ENCODE measurements around the gene PDIA5.

Gene PDIA5

GRCh38 chr3:123072564-123072963, 5.7 kb downstream of the PDIA5 start:
- no peaks in the 10 kb centered on the region for H3K9me3 Mint-ChIP-seq
- H3K4me1 Mint-ChIP-seq: peaks cover 64% of the 10 kb centered on the region
- TF ChIP-seq CTCF (IDR thresholded peaks at IDR 0.05; ENCODE audit: unreplicated experiment in 3 of 3): no peak
- peak overlapping the region in 1 of 3 experiments; percentile 86 for H3K27ac Mint-ChIP-seq
- no peaks in the 10 kb centered on the region for H3K36me3 Mint-ChIP-seq (ENCODE audit: low read depth)
- no peak overlapping the region for H3K4me3 Mint-ChIP-seq
- peaks cover 11% of the 10 kb centered on the region for H3K27me3 Mint-ChIP-seq (ENCODE audit: low read depth)

- Mint-ChIP-seq H3K27ac (peak overlapping the region in 2 of 3 experiments; percentile 7 to 20), H3K4me3 (no peak overlapping the region), H3K4me1 (peaks cover 60% of the 10 kb centered on the region), H3K27me3 (ENCODE audit: low read depth) (no peaks in the 10 kb centered on the region), H3K9me3 (no peaks in the 10 kb centered on the region), H3K36me3 (ENCODE audit: low read depth) (no peaks in the 10 kb centered on the region)
- no peak for TF ChIP-seq CTCF (IDR thresholded peaks at IDR 0.05; ENCODE audit: unreplicated experiment in 3 of 3)
Observed at GRCh38 chr3:123075359-123075758, 8.5 kb downstream of the PDIA5 start.

GRCh38 chr3:123076112-123076495, 9.3 kb downstream of the PDIA5 start:
- Mint-ChIP-seq H3K27me3 (ENCODE audit: low read depth) (no peaks in the 10 kb centered on the region), H3K4me3 (no peak overlapping the region), H3K36me3 (ENCODE audit: low read depth) (no peaks in the 10 kb centered on the region), H3K4me1 (peaks cover 54% of the 10 kb centered on the region), H3K9me3 (no peaks in the 10 kb centered on the region), H3K27ac (no peak overlapping the region)
- TF ChIP-seq CTCF (IDR thresholded peaks at IDR 0.05; ENCODE audit: unreplicated experiment in 3 of 3): no peak

- no peak overlapping the region for H3K27ac Mint-ChIP-seq
- H3K4me3 Mint-ChIP-seq: no peak overlapping the region
- H3K36me3 Mint-ChIP-seq (ENCODE audit: low read depth): no peaks in the 10 kb centered on the region
- H3K27me3 Mint-ChIP-seq (ENCODE audit: low read depth): no peaks in the 10 kb centered on the region
- H3K9me3 Mint-ChIP-seq: no peaks in the 10 kb centered on the region
- no peak for TF ChIP-seq CTCF (IDR thresholded peaks at IDR 0.05; ENCODE audit: unreplicated experiment in 3 of 3)
- H3K4me1 Mint-ChIP-seq: peaks cover 54% of the 10 kb centered on the region
Observed at GRCh38 chr3:123076496-123077418, 9.9 kb downstream of the PDIA5 start.

GRCh38 chr3:123078101-123078500, 11.3 kb downstream of the PDIA5 start:
- H3K9me3 Mint-ChIP-seq: no peaks in the 10 kb centered on the region
- H3K4me3 Mint-ChIP-seq: no peak overlapping the region
- no peaks in the 10 kb centered on the region for H3K27me3 Mint-ChIP-seq (ENCODE audit: low read depth)
- H3K36me3 Mint-ChIP-seq (ENCODE audit: low read depth): no peaks in the 10 kb centered on the region
- H3K27ac Mint-ChIP-seq: no peak overlapping the region
- no peak for TF ChIP-seq CTCF (IDR thresholded peaks at IDR 0.05; ENCODE audit: unreplicated experiment in 3 of 3)
- H3K4me1 Mint-ChIP-seq: peaks cover 55% of the 10 kb centered on the region

All from nephron (organoid).